OCI-LY7 (cell line): ENCODE measurements around the gene PSMD1. TPM values are rescaled to one million over a fixed set of nuclear protein-coding genes. Genes with fewer than 3 reads are reported as not detected.

Source experiments
- BruUV-seq: library from RNA; stranded (reverse); fragments of 400-500 nt; replicated peaks from 2 replicates; lab custom pipeline; 2021; lab: Mats Ljungman, UMichigan
- CTCF ChIA-PET: fragments of 300-600 bp; sonication (Branson Sonifier 250); formaldehyde crosslinking; loops from one replicate; lab custom pipeline; 2022; ENCODE audit warnings: antibody characterized with exemption; ENCODE audit not compliant: unreplicated experiment; lab: Charles Lee
- POLR2A ChIA-PET: fragments of 300-600 bp; sonication (Branson Sonifier 250); formaldehyde crosslinking; loops from one replicate; lab custom pipeline; 2022; ENCODE audit warnings: antibody characterized with exemption; lab: Charles Lee
- DNase-seq: peaks from one replicate; pipeline ENCODE4 v3.0.0-alpha.2; 2015; ENCODE audit warnings: low spot score
- H2AFZ ChIP-seq: fragments of 200-600 bp; sonication (generic), shearing (Covaris generic); 2 replicates; pipeline ENCODE4 v1.6.1; 2014; ENCODE audit warnings: mild to moderate bottlenecking, antibody characterized with exemption, low read length, moderate library complexity
- H3K27ac ChIP-seq: fragments of 200-600 bp; sonication (generic); 2 replicates; pipeline ENCODE4 v1.5.1; 2014; ENCODE audit warnings: mixed run types, low read depth, mild to moderate bottlenecking, moderate library complexity, low read length, inconsistent platforms; ENCODE audit not compliant: poor library complexity, severe bottlenecking
- H3K36me3 ChIP-seq: fragments of 200-600 bp; sonication (generic); 2 replicates; pipeline ENCODE4 v1.6.1; 2014; ENCODE audit warnings: mild to moderate bottlenecking, antibody characterized with exemption, low read length, moderate library complexity, mixed read lengths; ENCODE audit not compliant: insufficient read depth
- H3K4me1 ChIP-seq: fragments of 200-600 bp; sonication (generic); 2 replicates; pipeline ENCODE4 v1.5.1; 2014; ENCODE audit warnings: mild to moderate bottlenecking, low read length; ENCODE audit not compliant: insufficient read depth, poor library complexity, severe bottlenecking
- H3K4me2 ChIP-seq: fragments of 200-600 bp; sonication (generic); 2 replicates; pipeline ENCODE4 v1.6.1; 2014; ENCODE audit warnings: mild to moderate bottlenecking, low read length
- H3K4me3 ChIP-seq: fragments of 200-600 bp; sonication (generic); 2 replicates; pipeline ENCODE4 v1.5.1; 2014; ENCODE audit warnings: mild to moderate bottlenecking, low read depth, low read length; ENCODE audit not compliant: poor library complexity, severe bottlenecking
- H3K79me2 ChIP-seq: fragments of 200-600 bp; sonication (generic); 2 replicates; pipeline ENCODE4 v1.6.1; 2016; ENCODE audit warnings: low read depth, mild to moderate bottlenecking, low read length, moderate library complexity, mixed read lengths; ENCODE audit not compliant: insufficient read depth
- H3K9me2 ChIP-seq: fragments of 200-600 bp; sonication (generic); 2 replicates; pipeline ENCODE4 v1.6.1; 2016; ENCODE audit warnings: mild to moderate bottlenecking, low read length, mixed read lengths; ENCODE audit not compliant: insufficient read depth
- H3K9me3 ChIP-seq: fragments of 200-600 bp; sonication (generic); 2 replicates; pipeline ENCODE4 v1.6.1; 2014; ENCODE audit warnings: mild to moderate bottlenecking, mixed run types, low read length, mixed read lengths
- H4K20me1 ChIP-seq: fragments of 200-600 bp; sonication (generic); 2 replicates; pipeline ENCODE4 v1.6.1; 2014; ENCODE audit warnings: mild to moderate bottlenecking, antibody characterized with exemption, low read length, moderate library complexity, mixed read lengths; ENCODE audit not compliant: insufficient read depth
- EZH2phosphoT487 ChIP-seq: fragments of 200-600 bp; sonication (generic); IDR thresholded peaks from 2 replicates; pipeline ENCODE4 v1.6.1; 2018; ENCODE audit warnings: low read depth, borderline replicate concordance, mild to moderate bottlenecking, mixed run types, antibody characterized with exemption, low read length, moderate library complexity, mixed read lengths
- intact Hi-C: fragments of 100-400 bp; cut with micrococcal nuclease; formaldehyde crosslinking; loops from one replicate; pipeline ENCODE4 v1.10.0; 2022; ENCODE audit not compliant: unreplicated experiment
- total RNA-seq, 2 experiments: library from RNA; depleted of rRNA in 1 of 2; stranded (reverse); fragments of >200 nt in 1 of 2; shearing (Covaris generic) in 1 of 2; gene quantifications; 2 replicates each; pipeline ENCODE4 v1.2.3, GENCODE V29; 2014 to 2022
- TF ChIP-seq, protein P1 (sequence below): fragments of 200-600 bp; sonication (generic); conservative IDR thresholded peaks from 2 replicates; pipeline ENCODE4 v1.5.1; 2014; ENCODE audit warnings: mild to moderate bottlenecking, antibody characterized with exemption, low read length, moderate library complexity, mixed read lengths

PSMD1 gene
- total RNA-seq, 2 experiments from 2014 or later = 60.5 to 105 TPM

DNA sequence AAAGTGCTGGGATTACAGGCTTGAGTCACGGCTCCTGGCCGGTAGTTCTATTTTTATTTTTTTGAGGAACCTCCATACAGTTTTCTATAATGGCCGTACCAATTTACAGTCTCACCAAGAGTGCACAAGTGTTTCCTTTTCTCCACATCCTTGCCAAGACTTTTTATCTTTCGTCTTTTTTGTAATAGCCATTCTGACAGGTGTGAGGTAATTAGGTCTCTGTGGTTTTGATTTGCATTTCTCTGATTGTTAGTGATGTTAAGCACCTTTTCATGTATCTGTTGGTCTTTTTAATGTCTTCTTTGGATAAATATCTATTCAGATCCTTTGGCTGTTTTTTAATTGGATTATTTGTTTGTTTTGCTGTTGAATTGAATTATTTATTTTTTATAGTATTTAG lies 151.1 kb downstream of the PSMD1 start:
- Histone ChIP-seq H3K79me2 (no peaks in the 10 kb centered on the region), H3K36me3 (no peaks in the 10 kb centered on the region), H3K4me1 (peaks cover 9% of the 10 kb centered on the region), H4K20me1 (no peaks in the 10 kb centered on the region), H3K9me2 (no peaks in the 10 kb centered on the region), H3K4me2 (no peak overlapping the region), H3K27ac (no peak overlapping the region), H3K4me3 (no peak overlapping the region), H2AFZ (no peak overlapping the region), H3K9me3 (no peaks in the 10 kb centered on the region)
- ChIA-PET POLR2A (no interaction called here), CTCF (no interaction called here)
- intact Hi-C loops = no loop called here
- TF ChIP-seq, protein P1, sequence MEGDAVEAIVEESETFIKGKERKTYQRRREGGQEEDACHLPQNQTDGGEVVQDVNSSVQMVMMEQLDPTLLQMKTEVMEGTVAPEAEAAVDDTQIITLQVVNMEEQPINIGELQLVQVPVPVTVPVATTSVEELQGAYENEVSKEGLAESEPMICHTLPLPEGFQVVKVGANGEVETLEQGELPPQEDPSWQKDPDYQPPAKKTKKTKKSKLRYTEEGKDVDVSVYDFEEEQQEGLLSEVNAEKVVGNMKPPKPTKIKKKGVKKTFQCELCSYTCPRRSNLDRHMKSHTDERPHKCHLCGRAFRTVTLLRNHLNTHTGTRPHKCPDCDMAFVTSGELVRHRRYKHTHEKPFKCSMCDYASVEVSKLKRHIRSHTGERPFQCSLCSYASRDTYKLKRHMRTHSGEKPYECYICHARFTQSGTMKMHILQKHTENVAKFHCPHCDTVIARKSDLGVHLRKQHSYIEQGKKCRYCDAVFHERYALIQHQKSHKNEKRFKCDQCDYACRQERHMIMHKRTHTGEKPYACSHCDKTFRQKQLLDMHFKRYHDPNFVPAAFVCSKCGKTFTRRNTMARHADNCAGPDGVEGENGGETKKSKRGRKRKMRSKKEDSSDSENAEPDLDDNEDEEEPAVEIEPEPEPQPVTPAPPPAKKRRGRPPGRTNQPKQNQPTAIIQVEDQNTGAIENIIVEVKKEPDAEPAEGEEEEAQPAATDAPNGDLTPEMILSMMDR = no peak
- no peak for TF ChIP-seq EZH2phosphoT487
- DNase-seq = no peak
- no TSS peak for BruUV-seq

DNA sequence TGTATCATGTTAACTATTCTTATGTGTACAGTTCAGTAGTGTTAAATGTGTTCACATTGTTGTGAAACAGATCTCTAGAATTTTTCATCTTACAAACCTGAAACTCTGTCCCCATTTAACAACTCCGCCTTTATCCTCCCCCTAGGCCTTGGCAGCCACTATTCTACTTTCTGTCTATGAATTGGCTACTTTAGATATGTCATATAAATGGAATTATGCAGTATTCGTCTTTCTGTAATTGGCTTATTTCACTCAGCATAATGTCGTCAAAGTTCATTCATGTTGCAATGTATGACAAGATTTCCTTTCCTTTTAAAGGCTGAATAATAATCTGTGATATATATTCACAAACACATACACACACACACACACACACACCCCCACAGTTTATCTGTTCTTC lies 154.1 kb downstream of the PSMD1 start:
- Histone ChIP-seq H3K4me3 (no peak overlapping the region), H3K79me2 (no peaks in the 10 kb centered on the region), H3K4me2 (no peak overlapping the region), H3K9me2 (no peaks in the 10 kb centered on the region), H4K20me1 (no peaks in the 10 kb centered on the region), H2AFZ (no peak overlapping the region), H3K4me1 (peaks cover 9% of the 10 kb centered on the region), H3K9me3 (no peaks in the 10 kb centered on the region), H3K27ac (no peak overlapping the region), H3K36me3 (no peaks in the 10 kb centered on the region)
- DNase-seq = no peak
- ChIA-PET POLR2A (interaction anchor here (1.0 kb wide), 1 partner anchor 11 kb away, joined by 3 read pairs; no protein-coding TSS in a partner anchor), CTCF (no interaction called here)
- intact Hi-C loops = no loop called here
- TF ChIP-seq, protein P1 = no peak
- TF ChIP-seq EZH2phosphoT487 = no peak
- BruUV-seq = no TSS peak

DNA sequence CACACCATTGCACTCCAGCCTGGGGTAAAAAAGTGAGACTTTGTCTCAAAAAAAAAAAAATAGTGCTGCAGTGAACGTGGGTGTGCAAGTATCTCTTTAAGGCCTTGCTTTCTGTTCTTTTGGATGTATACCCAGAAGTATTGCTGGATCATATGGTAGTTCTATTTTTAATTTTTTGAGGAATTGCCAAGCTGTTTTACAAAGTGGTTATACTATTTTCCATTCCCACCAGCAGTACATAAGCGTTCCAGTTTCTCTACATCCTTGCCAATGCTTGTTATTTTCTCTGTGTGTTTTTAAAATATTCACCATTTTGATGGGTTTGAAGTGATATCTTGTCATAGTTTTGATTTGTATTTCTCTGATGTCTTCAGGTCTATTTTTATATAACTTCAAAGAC lies 154.8 kb downstream of the PSMD1 start:
- Histone ChIP-seq H4K20me1 (no peaks in the 10 kb centered on the region), H3K27ac (no peak overlapping the region), H2AFZ (no peak overlapping the region), H3K9me2 (no peaks in the 10 kb centered on the region), H3K4me1 (peaks cover 9% of the 10 kb centered on the region), H3K79me2 (no peaks in the 10 kb centered on the region), H3K4me3 (no peak overlapping the region), H3K9me3 (no peaks in the 10 kb centered on the region), H3K4me2 (no peak overlapping the region), H3K36me3 (no peaks in the 10 kb centered on the region)
- ChIA-PET CTCF (interaction anchor here (0.6 kb wide), 1 partner anchor 82 kb away, joined by 3 read pairs; no protein-coding TSS in a partner anchor), POLR2A (interaction anchor here (0.7 to 1.3 kb wide), 4 partner anchors 11 to 99 kb away, joined by 3 read pairs; no protein-coding TSS in a partner anchor)
- TF ChIP-seq EZH2phosphoT487 = no peak
- TF ChIP-seq, protein P1 = no peak
- DNase-seq = no peak
- intact Hi-C loops = no loop called here
- no TSS peak for BruUV-seq
